NAMALWA (cell line): Measurements from ENCODE around the gene ING3.
"Not testable (repeated sequence)": the region's sequence is repeated elsewhere in the genome, so short reads cannot be mapped to it uniquely, and the experiment has no call there.

Experiments used
- DNase-seq: peaks from one replicate; pipeline ENCODE4 v3.0.0-alpha.2; 2015; ENCODE audit warnings: low spot score

ING3 gene

DNA sequence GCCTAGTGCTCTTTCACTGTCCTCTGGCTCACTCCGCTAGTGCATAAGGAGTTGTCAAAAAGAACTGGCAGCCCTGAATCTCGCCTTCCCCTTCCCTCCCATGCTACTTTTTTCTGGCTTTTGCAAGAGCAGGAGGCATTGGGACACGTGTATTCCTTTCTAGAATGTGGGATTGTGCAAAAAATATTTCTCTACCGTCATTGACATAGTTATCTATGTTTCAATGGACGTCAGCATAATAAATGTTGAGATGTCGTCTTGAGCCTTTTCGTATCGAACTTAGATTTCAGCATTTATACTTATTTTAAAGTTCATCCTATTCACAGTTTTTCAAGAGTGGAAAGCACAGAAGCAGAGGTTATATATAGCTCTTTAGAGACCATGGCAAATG is 727 bp downstream of the ING3 start:
- no peak for DNase-seq

DNA sequence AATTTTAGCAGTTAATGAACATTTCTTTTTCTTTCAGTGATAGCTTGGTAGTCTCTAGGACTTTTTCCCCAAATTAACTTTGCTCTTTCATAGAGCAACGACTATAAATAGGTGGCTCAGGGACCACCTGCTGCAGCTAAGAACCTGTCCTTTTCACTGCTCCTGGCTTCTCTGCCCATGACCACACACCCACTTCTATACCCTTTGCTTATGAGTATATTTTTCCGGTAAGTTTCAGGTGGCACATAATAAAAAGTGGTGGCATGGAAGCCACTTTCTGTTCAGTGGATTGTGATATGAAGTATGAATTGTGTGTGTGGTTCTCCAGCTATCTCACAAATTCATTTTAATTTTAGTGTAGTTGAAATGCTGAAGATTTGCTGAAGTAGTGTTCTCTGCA is 1.2 kb downstream of the ING3 start:
- peak; percentile 49 for DNase-seq

DNA sequence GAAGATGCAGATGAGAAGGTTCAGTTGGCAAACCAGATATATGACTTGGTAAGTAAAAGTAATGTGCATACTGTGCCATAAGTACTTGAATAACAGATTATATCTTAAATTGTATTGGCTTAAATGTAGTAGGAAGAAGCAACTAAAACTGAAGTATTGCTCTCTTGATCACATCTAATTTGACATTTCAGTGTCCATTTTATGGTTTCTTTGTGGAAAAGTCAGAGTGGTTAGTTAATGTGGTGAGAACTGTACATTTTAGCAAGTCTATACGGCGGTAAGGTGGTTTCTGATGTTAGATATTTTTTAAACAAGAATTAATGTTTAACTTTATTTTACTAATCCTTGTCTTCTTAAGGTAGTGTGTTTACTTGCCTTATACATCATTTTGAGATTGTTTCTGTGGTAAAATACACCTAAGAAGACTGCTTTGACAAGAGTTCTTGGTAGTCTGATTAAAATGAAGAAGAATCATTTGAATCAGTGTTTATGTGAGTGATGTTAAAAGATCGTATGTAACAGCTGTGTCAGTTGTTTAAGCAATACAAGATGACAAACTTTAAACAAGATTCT is 5.1 kb downstream of the ING3 start:
- no peak for DNase-seq

DNA sequence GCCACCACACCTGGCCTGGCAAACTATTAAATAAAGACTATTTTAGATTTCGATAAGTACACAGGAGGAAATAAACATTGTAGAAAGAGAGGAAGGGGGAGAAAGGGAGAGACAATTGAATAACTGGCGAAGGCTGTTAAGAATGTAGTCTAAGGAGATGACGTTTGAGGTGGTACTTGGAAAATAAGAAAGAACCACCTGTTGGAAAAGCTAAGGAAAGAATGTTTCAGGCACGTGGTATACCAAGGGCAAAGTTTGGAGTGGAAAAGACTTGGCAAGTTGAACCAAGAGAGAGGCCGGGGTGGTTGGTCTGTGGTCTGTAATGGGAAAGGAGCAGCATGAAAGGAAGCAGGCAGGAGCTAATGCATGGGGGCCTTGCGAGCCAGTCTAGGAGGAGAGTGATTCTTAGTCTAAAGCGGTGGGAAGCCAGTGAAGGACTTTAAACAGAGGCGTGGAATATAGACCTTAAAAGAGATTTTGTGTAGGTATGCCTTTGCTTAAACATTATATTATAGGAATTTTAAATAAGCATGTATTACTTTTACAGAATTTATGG is 9.4 kb downstream of the ING3 start:
- DNase-seq, result no peak

DNA sequence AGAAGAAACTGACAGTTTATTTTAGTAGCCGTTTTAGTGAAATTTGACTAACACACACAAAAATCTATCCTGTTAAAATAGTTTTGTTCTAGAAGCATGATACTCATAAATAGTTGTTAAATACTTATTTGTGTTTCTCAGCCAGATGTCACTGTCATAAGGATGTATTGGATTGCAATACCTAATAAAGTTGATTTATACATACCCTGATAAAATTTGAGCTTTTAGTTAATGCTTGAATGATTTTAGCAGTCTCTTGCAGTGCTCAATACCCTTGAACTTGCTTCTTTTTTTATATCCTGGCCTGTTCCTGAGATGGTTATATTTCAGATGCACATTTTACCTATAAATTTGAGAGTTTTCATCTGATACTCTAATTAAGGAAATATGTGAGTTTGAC is 10.1 kb downstream of the ING3 start:
- no peak for DNase-seq

DNA sequence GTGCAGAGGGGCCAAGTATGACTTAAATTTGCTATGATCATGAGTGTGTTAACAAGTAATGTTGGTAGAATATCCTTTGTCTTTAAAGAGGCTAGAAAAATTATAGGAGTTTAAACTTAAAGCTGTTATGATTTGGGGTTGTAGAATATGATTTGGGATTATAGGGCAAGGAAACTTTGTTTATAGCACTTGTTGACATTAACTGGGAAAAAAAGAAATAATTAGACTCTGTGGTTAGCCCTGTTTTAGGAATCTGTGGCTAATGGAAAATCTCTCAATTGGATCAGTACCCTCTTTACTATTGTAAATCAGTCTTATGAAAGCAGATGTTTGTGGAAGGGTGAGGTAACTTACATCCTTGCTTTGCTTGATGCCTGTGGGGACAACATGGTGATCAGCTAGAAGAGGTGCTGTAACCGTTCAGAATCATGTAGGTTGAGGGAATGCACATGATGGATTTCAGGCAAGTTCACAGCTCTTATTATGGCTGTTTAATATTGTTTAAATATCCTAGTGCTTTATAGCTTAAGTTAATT is 11.1 kb downstream of the ING3 start:
- no peak for DNase-seq

DNA sequence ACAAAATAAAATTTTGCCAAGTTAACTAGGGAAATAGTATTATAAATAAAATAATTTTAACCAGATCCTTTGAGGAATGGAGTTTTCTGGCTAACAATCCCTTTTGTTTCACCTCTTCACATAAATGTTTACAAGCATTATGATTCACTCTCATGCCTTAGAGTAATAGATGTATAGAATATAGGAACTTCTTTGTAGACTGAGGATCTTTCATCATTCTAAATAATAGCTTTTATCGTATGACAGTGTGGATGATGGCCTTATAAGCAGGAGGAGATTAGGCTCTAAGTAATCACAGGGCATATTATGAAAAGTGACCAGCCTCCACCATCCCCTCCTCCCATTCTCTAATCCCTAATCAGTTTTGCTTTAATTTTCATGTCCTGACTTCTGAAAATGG is 13.5 kb downstream of the ING3 start:
- no peak for DNase-seq

DNA sequence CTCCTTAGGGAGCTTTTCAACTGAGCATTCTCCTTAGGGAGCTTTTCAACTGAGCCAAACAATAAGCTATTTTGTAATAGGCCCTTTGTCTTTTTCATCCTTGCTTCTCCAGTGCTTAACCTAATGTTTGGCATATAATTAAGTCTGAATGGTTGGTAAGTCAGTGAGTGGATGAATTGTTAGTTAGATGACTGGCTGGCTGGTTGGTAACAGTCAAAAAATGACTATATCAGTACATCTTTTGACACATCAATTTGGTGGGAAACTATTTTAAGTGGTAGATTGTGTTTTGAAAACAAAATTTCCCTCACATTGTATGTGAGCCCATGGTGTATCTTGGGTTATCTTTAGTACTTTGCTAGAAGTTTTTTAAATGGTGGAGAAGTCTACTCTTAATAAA is 16.4 kb downstream of the ING3 start:
- DNase-seq, result no peak

DNA sequence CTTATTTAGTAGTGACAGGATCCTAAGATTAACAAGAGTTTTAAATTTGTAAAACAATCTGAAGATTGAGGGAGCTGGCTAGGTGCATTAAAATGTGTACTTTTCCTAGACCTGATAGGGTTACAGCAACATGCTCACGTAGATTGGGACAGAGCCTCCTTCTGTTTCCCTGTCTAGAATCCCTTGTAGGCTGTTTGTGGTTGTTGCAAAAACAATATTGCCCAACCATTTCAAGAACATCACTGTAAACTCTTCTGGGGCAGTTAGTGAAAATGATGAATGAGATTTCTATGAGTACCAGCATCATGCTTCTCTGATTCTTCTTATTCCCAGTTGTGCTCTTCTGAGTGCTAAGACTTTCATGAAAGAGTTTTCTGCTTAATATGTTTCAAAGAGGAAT is 23.3 kb downstream of the ING3 start:
- DNase-seq, result no peak

DNA sequence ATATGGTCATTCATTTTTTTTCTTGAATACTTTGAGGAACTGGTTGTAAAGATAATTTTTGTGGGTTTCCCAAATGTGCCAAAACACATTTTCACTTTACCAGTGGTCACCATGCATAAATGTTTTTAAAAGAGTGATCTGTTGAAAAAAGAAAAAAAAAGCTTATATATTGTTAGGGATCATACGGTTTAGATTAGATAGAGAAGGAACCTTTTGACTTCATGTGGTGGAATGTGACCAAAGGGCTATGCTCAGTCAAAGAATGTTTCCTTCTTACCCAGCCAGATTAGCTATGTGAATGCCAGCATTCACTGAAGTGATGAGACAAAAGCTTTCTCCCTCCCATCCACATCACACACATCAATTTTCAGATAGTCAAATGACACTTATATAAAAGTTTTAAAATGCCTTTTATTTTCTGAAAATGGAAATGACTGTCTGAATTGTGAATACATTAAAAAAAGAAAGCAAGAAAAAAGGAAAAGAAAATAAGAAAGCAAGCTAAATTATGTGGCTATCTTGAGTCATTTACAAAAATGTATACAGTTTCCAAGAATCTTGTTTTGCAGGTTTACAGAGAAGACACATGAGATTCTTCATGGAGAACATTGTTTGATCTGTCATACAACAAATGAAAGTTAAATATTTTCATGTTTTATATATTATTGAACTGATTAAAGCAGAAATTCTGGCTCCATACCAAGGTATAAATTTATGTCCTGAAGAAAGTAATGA is 29.4 kb downstream of the ING3 start:
- DNase-seq, result no peak

DNA sequence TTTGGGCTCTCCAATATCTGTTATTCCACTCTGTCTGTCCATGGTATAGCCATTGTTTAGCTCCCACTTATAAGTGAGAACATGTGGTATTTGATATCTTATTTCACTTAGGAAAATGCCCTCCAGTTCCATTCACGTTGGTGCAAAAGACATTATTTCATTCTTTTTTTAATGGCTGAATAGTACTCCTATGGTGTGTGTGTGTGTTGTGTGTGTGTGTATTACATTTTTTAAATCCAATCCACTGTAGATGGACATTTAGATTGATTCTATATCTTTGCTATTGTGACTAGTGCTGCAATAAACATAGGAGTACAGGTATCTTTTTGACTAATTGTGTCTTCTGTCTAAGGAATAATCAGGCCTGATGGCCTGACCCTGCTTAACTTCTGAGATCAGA is 30.5 kb downstream of the ING3 start:
- no peak for DNase-seq

DNA sequence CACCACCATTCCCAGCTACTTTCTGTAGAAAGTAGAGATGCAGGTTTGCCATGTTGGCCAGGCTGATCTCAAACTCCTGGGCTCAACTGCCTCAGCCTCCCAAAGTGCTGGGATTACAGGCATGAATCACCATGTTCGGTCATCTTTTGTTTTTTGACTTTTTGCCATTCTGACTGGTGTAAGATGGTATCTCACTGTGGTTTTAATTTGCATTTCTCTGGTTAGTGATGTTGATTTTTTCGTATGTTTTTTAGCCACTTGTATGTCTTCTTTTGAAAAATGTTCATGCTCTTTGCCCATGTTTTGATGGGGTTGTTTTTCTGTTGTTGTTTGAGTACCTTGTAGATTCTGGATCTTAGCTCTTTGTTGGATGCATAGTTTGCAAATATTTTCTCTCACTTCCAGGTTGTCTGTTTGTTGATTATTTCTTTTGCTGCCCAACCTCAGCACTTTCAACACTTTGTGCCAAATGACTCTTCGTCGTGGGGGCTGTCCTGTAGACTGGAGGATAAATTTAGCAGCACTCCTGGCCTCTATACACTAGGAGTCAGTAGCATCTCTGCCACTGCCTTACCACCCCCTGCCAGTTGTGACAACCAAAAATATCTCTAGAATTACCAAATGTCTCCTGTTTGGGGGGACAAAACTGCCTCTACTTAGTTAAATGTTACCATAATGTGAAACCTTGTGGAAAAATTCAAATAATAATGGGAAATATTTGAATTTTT is 31.5 kb downstream of the ING3 start:
- no peak for DNase-seq

DNA sequence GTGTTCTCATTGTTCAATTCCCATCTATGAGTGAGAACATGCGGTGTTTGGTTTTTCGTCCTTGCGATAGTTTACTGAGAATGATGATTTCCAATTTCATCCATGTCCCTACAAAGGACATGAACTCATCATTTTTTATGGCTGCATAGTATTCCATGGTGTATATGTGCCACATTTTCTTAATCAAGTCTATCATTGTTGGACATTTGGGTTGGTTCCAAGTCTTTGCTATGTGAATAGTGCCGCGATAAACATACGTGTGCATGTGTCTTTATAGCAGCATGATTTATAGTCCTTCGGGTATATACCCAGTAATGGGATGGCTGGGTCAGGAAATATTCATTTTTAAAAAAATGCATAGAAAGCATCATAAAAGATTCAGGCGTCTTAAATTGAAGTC is 33.0 kb downstream of the ING3 start:
- not testable (repeated sequence) for DNase-seq

DNA sequence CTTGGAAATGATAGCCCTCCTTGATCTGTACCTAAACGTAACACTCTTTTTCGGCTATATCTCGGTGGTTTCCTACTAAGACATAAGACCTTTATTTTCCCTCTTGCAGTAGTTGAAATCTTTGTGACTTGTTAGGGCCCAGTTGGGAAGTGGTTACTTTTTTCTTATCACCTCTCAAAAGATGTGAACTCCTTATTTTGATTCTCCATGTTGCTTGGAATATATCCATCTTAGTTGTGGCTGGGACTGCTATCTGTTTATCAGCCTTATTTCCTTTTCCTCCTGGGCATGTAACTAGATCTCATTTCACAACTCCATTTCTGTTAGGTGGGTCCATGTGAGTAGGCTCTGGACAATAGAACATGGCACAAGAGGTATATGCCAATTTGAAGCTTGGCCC is 33.8 kb downstream of the ING3 start:
- no peak for DNase-seq

DNA sequence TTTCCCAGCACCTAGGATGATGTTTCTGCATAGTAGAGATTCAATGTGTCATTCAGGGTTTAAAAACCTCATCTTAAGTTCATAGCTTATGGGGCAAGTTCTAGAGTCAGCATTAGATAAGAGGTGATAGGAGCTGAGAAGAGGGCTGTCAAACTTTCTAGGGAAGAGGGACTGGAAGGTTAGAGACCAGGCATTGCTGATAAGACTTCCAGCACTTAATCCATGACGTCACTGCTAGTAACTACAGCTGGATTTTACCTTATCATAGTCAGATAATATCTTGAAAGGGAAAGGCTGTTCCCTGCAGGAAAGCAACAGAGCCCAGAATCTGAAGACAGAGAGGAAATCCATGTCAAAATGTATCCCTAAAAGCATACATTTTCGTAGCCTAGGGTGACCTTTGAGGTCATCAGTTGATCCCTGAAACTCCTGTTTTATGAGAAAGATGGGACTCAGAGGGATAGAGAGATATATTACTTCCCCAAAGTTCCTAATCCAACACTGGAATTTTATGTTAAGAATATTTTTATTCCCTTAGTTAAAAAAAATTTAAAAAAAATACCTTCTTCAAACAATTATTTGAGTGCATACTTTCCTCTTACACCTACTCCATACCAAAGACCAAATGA is 34.7 kb downstream of the ING3 start:
- DNase-seq, result no peak

DNA sequence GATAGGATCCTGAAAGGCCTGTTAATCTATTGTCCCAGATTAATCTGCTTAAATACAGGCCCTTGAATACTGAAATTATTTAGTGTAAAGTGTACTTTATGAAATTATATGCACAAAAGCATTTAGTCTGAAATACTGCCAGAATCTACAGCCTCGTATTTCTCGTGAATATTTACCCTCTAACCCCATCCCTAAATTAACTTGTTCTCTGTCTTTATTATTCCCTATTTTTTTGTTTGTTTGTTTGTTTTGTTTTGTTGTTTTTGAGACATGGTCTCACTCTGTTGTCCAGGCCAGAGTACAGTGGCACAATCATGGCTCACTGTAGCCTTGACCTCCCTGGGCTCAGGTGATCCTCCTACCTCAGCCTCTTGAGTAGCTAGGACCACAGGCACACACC is 35.3 kb downstream of the ING3 start:
- DNase-seq, result no peak

DNA sequence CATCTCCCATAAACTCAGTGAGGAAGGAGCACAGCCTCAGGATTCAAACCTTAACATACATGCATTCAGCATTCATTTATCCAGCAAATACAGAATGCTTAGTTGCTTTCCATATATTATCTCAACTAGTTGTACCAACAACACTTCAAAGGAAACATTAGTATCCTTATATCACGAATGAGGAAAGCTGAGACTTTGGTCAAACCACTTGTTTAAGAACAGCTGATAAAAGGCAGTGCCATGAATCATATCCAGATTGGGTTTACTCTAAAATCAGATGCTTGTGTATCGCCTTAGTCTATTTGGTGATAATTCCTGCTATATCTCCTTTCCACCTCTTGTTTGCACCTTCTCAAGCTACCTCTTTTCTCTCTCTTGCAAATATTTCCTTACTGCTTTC is 36.1 kb downstream of the ING3 start:
- no peak for DNase-seq

DNA sequence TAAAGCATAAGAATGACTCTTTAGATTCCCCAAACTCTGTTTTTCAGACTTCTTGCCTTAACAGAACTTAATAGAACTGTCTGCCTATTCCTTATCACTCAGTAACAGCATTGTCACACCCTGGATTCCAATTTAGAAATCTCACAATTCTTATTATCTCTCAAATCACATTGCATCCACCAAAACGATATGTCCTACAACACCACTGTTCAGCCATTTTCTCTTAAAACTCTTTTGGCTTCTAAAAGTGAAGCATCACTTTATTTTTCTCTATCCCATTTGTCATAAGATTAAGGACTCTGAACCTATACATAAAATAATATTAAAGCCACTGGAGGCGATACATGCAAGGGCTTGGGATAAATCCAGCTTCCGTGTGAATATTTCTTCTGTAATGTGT is 36.7 kb downstream of the ING3 start:
- DNase-seq, result no peak

DNA sequence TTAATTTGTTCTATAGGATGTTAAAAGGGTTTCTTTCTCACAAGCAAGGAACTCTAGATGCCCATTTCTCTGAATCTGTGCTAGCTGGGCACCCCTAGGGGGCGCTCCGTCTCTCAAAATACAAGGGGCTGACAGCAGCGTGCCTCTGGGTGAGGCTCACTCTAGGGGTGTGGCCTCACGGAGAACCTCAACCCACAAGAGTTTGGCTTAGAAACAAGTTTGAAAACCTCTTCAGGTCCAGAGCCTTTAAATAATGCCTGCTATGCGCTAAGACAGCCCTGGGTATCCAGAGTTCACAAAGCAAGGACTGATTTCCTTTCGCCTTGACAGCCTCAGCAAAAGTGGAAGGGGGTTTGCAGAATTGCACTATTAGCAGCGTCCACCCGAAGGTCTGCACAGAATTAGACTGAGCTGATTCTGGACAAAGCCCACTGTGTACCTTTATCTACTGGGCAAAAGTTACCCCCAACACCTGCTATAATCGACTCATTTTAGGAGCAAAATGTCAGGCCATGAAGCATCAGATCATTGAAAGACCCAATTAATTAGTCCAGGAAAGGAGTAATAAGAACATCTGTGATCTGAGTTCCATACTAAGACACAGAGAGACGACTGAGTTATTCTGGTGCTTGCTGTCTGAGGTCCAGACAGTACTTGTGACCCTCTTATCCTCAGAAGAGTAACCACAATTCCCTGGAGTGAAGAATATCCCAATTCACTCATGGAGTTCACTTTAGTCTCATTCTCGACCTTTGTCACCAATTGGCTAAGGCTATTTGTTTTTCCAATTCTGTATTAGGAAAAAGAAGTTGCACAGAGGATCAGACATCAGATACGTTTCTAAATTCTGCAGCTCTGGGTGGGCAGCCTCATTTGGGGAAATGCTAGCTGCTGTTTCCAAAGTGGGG is 37.4 kb downstream of the ING3 start:
- peak; percentile 98 for DNase-seq

DNA sequence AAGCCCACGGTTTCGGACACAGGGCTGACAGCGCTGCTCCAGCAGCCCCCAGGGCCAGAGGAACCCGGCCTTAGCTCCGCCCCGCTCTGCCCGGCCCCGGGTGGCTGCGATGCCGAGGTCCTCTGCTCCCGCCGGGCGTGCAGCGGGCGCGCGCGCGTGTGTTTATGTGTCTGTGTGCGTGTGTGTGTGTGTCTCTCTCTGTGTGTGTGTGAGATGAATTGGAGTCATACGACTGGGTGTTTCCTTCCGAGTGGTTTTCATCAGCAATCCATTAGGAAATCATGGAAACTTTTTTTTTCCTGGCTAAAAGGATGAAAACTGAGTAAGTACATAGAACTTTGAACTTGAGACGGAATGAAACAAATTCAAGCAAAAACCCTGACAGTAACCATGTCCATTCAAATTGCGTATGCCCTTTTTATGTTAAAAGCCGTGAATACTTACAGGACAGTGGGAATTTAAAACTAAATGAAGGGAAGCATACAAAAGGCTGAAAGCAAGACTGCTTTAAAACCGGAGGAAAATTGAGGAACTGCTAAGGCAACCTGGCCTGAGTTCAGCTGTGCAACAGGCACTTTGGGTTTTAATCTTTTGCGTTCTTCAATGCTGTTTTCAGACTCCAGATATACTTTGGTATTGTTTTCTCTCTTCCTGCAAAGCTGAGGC is 38.1 kb downstream of the ING3 start, which contains the start of gene CPED1:
Gene CPED1, plus strand, starts transcription at position 121 of the 666 bp plus-strand sequence. CDS start 911 bp downstream, outside the sequence.
- DNase-seq, result peak; percentile 72
